HepG2 (cell line): ENCODE measurements around the gene ZNF500. TPM values are rescaled to one million over a fixed set of nuclear protein-coding genes. Genes with fewer than 3 reads are reported as not detected.

Experiments used
- CEBPG ChIP-seq: IDR thresholded peaks from 2 replicates; pipeline ENCODE4 v1.6.1; 2016
- HMGXB4 ChIP-seq, 2 experiments: sonication (generic) in 1 of 2; formaldehyde crosslinking in 1 of 2; IDR thresholded peaks; 2 replicates each; pipeline versions ENCODE4 v1.4.0 to v1.6.1; 2018 to 2020; ENCODE audit warnings: missing genetic modification reagents in 2 of 2, borderline replicate concordance in 1 of 2, low read depth in 1 of 2, mild to moderate bottlenecking in 1 of 2, missing biosample characterization in 1 of 2
- HNF4A ChIP-seq: sonication (generic); formaldehyde crosslinking; IDR thresholded peaks from 2 replicates; pipeline ENCODE4 v1.4.0; 2020; ENCODE audit warnings: missing genetic modification reagents
- KDM1A ChIP-seq: IDR thresholded peaks from 2 replicates; pipeline ENCODE4 v1.6.1; 2016; ENCODE audit warnings: missing compliant biosample characterization
- KDM5A ChIP-seq: fragments of 200-600 bp; sonication (generic); IDR thresholded peaks from 2 replicates; pipeline ENCODE4 v1.7.0; 2018; ENCODE audit warnings: antibody characterized with exemption, mild to moderate bottlenecking, low read length, borderline replicate concordance
- POGK ChIP-seq: sonication (generic); formaldehyde crosslinking; conservative IDR thresholded peaks from 2 replicates; pipeline ENCODE4 v1.8.0; 2022; ENCODE audit warnings: mild to moderate bottlenecking, moderate library complexity, missing genetic modification reagents
- SATB2 ChIP-seq: sonication (generic); formaldehyde crosslinking; IDR thresholded peaks from 2 replicates; pipeline ENCODE4 v1.5.0; 2020; ENCODE audit warnings: missing genetic modification reagents
- SIN3A ChIP-seq: IDR thresholded peaks from 2 replicates; pipeline ENCODE4 v1.6.1; 2011; ENCODE audit warnings: low read depth, mild to moderate bottlenecking, control low read depth, low read length, borderline replicate concordance
- TCF12 ChIP-seq, 2 experiments: fragments of 450-650 bp in 1 of 2; sonication (generic) in 1 of 2; formaldehyde crosslinking in 1 of 2; IDR thresholded peaks; 2 replicates each; pipeline versions ENCODE4 v1.6.1 to v1.8.0; 2017 to 2022; ENCODE audit warnings: antibody characterized with exemption in 1 of 2, mild to moderate bottlenecking in 1 of 2, missing genetic modification reagents in 1 of 2, moderate library complexity in 1 of 2
- ZBTB14 ChIP-seq: sonication (generic); formaldehyde crosslinking; IDR thresholded peaks from 2 replicates; pipeline ENCODE4 v1.4.0; 2020; ENCODE audit warnings: missing genetic modification reagents
- ZFX ChIP-seq: sonication (generic); formaldehyde crosslinking; IDR thresholded peaks from 2 replicates; pipeline ENCODE4 v1.4.0; 2020; ENCODE audit warnings: mild to moderate bottlenecking, low read depth, missing genetic modification reagents, moderate library complexity
- ZMYM2 ChIP-seq: sonication (generic); formaldehyde crosslinking; IDR thresholded peaks from 2 replicates; pipeline ENCODE4 v1.8.0; 2022; ENCODE audit warnings: mild to moderate bottlenecking, missing genetic modification reagents
- ZMYM3 ChIP-seq: sonication (generic); formaldehyde crosslinking; IDR thresholded peaks from 2 replicates; pipeline ENCODE4 v1.5.1; 2020; ENCODE audit warnings: mild to moderate bottlenecking, missing genetic modification reagents
- ZNF180 ChIP-seq: sonication (generic); formaldehyde crosslinking; IDR thresholded peaks from 2 replicates; pipeline ENCODE4 v1.4.0; 2020; ENCODE audit warnings: low read depth, missing genetic modification reagents, borderline replicate concordance
- ZNF263 ChIP-seq: sonication (generic); formaldehyde crosslinking; IDR thresholded peaks from 2 replicates; pipeline ENCODE4 v1.4.0; 2020; ENCODE audit warnings: missing genetic modification reagents
- ZNF484 ChIP-seq: sonication (generic); formaldehyde crosslinking; IDR thresholded peaks from 2 replicates; pipeline ENCODE4 v1.5.1; 2020; ENCODE audit warnings: mild to moderate bottlenecking, low read depth, missing genetic modification reagents, borderline replicate concordance
- ZNF503 ChIP-seq: sonication (generic); formaldehyde crosslinking; IDR thresholded peaks from 2 replicates; pipeline ENCODE4 v1.4.0; 2020; ENCODE audit warnings: missing genetic modification reagents
- ZNF572 ChIP-seq: sonication (generic); formaldehyde crosslinking; IDR thresholded peaks from 2 replicates; pipeline ENCODE4 v1.5.1; 2020; ENCODE audit warnings: mild to moderate bottlenecking, missing genetic modification reagents
- ZNF652 ChIP-seq: IDR thresholded peaks from 2 replicates; pipeline ENCODE4 v1.6.1; 2016; ENCODE audit warnings: low read depth, borderline replicate concordance
- ZNF850 ChIP-seq: sonication (generic); formaldehyde crosslinking; conservative IDR thresholded peaks from 2 replicates; pipeline ENCODE4 v1.9.0; 2021; ENCODE audit warnings: mild to moderate bottlenecking, missing genetic modification reagents
- ZSCAN5A ChIP-seq: sonication (generic); formaldehyde crosslinking; IDR thresholded peaks from 2 replicates; pipeline ENCODE4 v1.8.0; 2022; ENCODE audit warnings: mild to moderate bottlenecking, missing genetic modification reagents, borderline replicate concordance
- polyA plus RNA-seq, 8 experiments: library from polyadenylated mRNA; depleted of rRNA in 3 of 8; stranded (reverse) in 7 of 8; unstranded in 1 of 8; fragments of >200 nt; fragmentation: Illumina TruSeq in 4 of 8; extraction: Trizol in 4 of 8; gene quantifications; 2 replicates each; pipeline versions ENCODE4 v1.2.1 to v1.2.3, GENCODE V29; 2011 to 2016; ENCODE audit warnings: low read depth in 4 of 8, missing spikeins in 1 of 8, mixed read lengths in 1 of 8; ENCODE audit not compliant: insufficient read depth in 1 of 8
- total RNA-seq, 5 experiments: library from RNA; depleted of rRNA; stranded (reverse); fragments of >200 nt; fragmentation: Illumina TruSeq; extraction: Trizol; gene quantifications; 2 replicates each; pipeline ENCODE4 v1.2.3, GENCODE V29; 2016; ENCODE audit warnings: low read depth in 1 of 5

ZNF500 gene
- total and polyA plus RNA-seq, 2 of the 13 experiments (the other 11 are each of a cell fraction or from before 2014, with no cell fraction given): 6.1 to 12.2 TPM

- TF ChIP-seq POGK (CRISPR knock-in tag) (no peak), TCF12 (IDR thresholded peaks at IDR 0.05) (no peak), TCF12 (CRISPR knock-in tag; IDR thresholded peaks at IDR 0.05) (no peak), ZSCAN5A (CRISPR knock-in tag) (no peak), SIN3A (no peak), ZBTB14 (CRISPR knock-in tag) (no peak), SATB2 (no peak), HMGXB4 (CRISPR knock-in tag; IDR thresholded peaks at IDR 0.05; ENCODE audit: borderline replicate concordance in 1 of 2, low read depth in 1 of 2) (no peak), ZMYM3 (peak; percentile 78), ZNF484 (CRISPR knock-in tag) (no peak), ZNF572 (CRISPR knock-in tag) (no peak), ZFX (CRISPR knock-in tag) (no peak), CEBPG (CRISPR knock-in tag) (no peak), ZNF180 (CRISPR knock-in tag) (no peak), HNF4A (CRISPR knock-in tag) (peak; percentile 34; the same call in 1 of the 2 replicates), KDM1A (CRISPR knock-in tag) (0 out of 2 replicates have a peak, but pooled peaks have one; percentile 69), ZNF850 (CRISPR knock-in tag) (no peak; the same call in 1 of the 2 replicates), KDM5A (no peak), ZNF263 (CRISPR knock-in tag) (peak; percentile 94), ZNF652 (CRISPR knock-in tag) (peak; percentile 50; the same call in 1 of the 2 replicates), ZNF503 (no peak), ZMYM2 (CRISPR knock-in tag) (0 out of 2 replicates have a peak, but pooled peaks have one; percentile 60)
These were observed 2.3 kb upstream of the ZNF500 start (continued) for GRCh38 chr16:4769306-4769638.
